Endothelial cell of umbilical vein (primary cell): Measurements from ENCODE around the gene CYTH2.

Source experiments
- CTCF ChIP-seq, 2 donors: IDR thresholded peaks; 1 replicate in 1 of 2; 2 replicates in 1 of 2; pipeline ENCODE4 v1.5.1; 2011; ENCODE audit warnings: low read length in 2 of 2, mild to moderate bottlenecking in 2 of 2, moderate library complexity in 2 of 2, control low read depth in 1 of 2, inconsistent platforms in 1 of 2, low read depth in 1 of 2; ENCODE audit not compliant: insufficient read depth in 1 of 2; ENCODE audit errors: extremely low read depth in 1 of 2
- FOS ChIP-seq: IDR thresholded peaks from 2 replicates; pipeline ENCODE4 v1.6.1; 2011; ENCODE audit warnings: mild to moderate bottlenecking, low read length, moderate library complexity, borderline replicate concordance; ENCODE audit not compliant: insufficient read depth
- POLR2AphosphoS5 ChIP-seq: IDR thresholded peaks from 2 replicates; pipeline ENCODE4 v1.6.1; 2012; ENCODE audit warnings: low read depth, mild to moderate bottlenecking, control low read depth, low read length, moderate library complexity; ENCODE audit not compliant: insufficient read depth

- TF ChIP-seq FOS (no peak), POLR2AphosphoS5 (no peak), CTCF (IDR thresholded peaks at IDR 0.05; ENCODE audit: extremely low read depth in 1 of 2, insufficient read depth in 1 of 2, low read depth in 1 of 2, low read length in 2 of 2) (no peak)
These were observed 16.6 kb upstream of the CYTH2 start for GRCh38 chr19:48452289-48453190.
